Panc1 (cell line): Measurements from ENCODE around the gene DIAPH1. TPM values are rescaled to one million over a fixed set of nuclear protein-coding genes. Genes with fewer than 3 reads are reported as not detected.

Source experiments
- ATAC-seq: fragments of 200-7000 bp; cut with Tn5 transposase; 2 replicates; pipeline ENCODE4 v1.9.1; 2020; ENCODE audit warnings: mild to moderate bottlenecking, moderate library complexity
- BruUV-seq: library from RNA; stranded (reverse); fragments of 400-500 nt; replicated peaks from 2 replicates; lab custom pipeline; 2021; lab: Mats Ljungman, UMichigan
- CTCF ChIA-PET: fragments of 300-600 bp; sonication (Branson Sonifier 250); formaldehyde crosslinking; loops from one replicate; lab custom pipeline; 2022; ENCODE audit warnings: antibody characterized with exemption; lab: Charles Lee
- POLR2A ChIA-PET: fragments of 300-600 bp; sonication (Branson Sonifier 250); formaldehyde crosslinking; loops from one replicate; lab custom pipeline; 2022; ENCODE audit warnings: antibody characterized with exemption; lab: Charles Lee
- DNase-seq: peaks from one replicate; pipeline ENCODE4 v3.0.0-alpha.2; 2010; ENCODE audit warnings: low read depth, low spot score
- H3K27ac ChIP-seq: 2 replicates; pipeline ENCODE4 v1.5.1; 2011; ENCODE audit warnings: mild to moderate bottlenecking, low read length, inconsistent platforms
- H3K27me3 ChIP-seq: fragments of 200-500 bp; sonication (Bioruptor generic); 2 replicates; pipeline ENCODE4 v1.6.0; 2014; ENCODE audit warnings: low read length, inconsistent platforms; ENCODE audit not compliant: control insufficient read depth, insufficient read depth
- H3K36me3 ChIP-seq: fragments of 200-500 bp; sonication (Bioruptor generic); 2 replicates; pipeline ENCODE4 v1.5.1; 2014; ENCODE audit warnings: inconsistent platforms, mild to moderate bottlenecking, low read length, moderate library complexity; ENCODE audit not compliant: control insufficient read depth, insufficient read depth
- H3K4me1 ChIP-seq: 2 replicates; pipeline ENCODE4 v1.5.1; 2011; ENCODE audit warnings: inconsistent platforms, mild to moderate bottlenecking, low read length, moderate library complexity; ENCODE audit not compliant: control insufficient read depth, insufficient read depth
- H3K4me3 ChIP-seq, 2 experiments: 2 replicates each; pipeline ENCODE4 v1.5.1; 2011 to 2012; ENCODE audit warnings: low read depth in 2 of 2, low read length in 2 of 2, mild to moderate bottlenecking in 2 of 2, inconsistent platforms in 1 of 2, moderate library complexity in 1 of 2
- H3K9me3 ChIP-seq: fragments of 200-500 bp; sonication (Bioruptor generic); 2 replicates; pipeline ENCODE4 v1.5.1; 2014; ENCODE audit warnings: low read depth, mild to moderate bottlenecking, inconsistent platforms, low read length, moderate library complexity; ENCODE audit not compliant: control insufficient read depth, insufficient read depth
- POLR2AphosphoS5 ChIP-seq: IDR thresholded peaks from 2 replicates; pipeline ENCODE4 v1.6.1; 2012; ENCODE audit warnings: mild to moderate bottlenecking, low read depth, low read length, moderate library complexity
- SIN3A ChIP-seq: IDR thresholded peaks from 2 replicates; pipeline ENCODE4 v1.6.1; 2012; ENCODE audit warnings: low read depth, mild to moderate bottlenecking, low read length, moderate library complexity, borderline replicate concordance; ENCODE audit not compliant: insufficient read depth
- TCF7L2 ChIP-seq: IDR thresholded peaks from 2 replicates; pipeline ENCODE4 v1.6.1; 2011; ENCODE audit warnings: mild to moderate bottlenecking, low read depth, low read length, inconsistent platforms
- in situ Hi-C: cut with HindIII; loops from 2 replicates; pipeline ENCODE4 v1.10.0; 2016; ENCODE audit warnings: low sequenced_read_pairs, low pct_unique_long_range_greater_than_20kb
- intact Hi-C: fragments of 100-400 bp; cut with micrococcal nuclease; formaldehyde crosslinking; loops from one replicate; pipeline ENCODE4 v1.10.0; 2022; ENCODE audit not compliant: unreplicated experiment
- total RNA-seq: library from RNA; stranded (reverse); gene quantifications from one replicate; pipeline ENCODE4 v1.2.1, GENCODE V29; 2021; ENCODE audit not compliant: unreplicated experiment
- TF ChIP-seq, protein P1 (sequence below): fragments of 450-650 bp; IDR thresholded peaks from 2 replicates; pipeline ENCODE4 v1.5.1; 2017; ENCODE audit warnings: mild to moderate bottlenecking
- TF ChIP-seq, protein P2 (sequence below), 2 experiments: IDR thresholded peaks; 2 replicates each; pipeline ENCODE4 v1.6.1; 2011 to 2012; ENCODE audit warnings: low read depth in 2 of 2, control low read depth in 1 of 2, low read length in 1 of 2, mild to moderate bottlenecking in 1 of 2, moderate library complexity in 1 of 2; ENCODE audit not compliant: insufficient read depth in 1 of 2

DIAPH1 gene
- total RNA-seq, 1 experiment from 2014 or later = 155 TPM

DNA sequence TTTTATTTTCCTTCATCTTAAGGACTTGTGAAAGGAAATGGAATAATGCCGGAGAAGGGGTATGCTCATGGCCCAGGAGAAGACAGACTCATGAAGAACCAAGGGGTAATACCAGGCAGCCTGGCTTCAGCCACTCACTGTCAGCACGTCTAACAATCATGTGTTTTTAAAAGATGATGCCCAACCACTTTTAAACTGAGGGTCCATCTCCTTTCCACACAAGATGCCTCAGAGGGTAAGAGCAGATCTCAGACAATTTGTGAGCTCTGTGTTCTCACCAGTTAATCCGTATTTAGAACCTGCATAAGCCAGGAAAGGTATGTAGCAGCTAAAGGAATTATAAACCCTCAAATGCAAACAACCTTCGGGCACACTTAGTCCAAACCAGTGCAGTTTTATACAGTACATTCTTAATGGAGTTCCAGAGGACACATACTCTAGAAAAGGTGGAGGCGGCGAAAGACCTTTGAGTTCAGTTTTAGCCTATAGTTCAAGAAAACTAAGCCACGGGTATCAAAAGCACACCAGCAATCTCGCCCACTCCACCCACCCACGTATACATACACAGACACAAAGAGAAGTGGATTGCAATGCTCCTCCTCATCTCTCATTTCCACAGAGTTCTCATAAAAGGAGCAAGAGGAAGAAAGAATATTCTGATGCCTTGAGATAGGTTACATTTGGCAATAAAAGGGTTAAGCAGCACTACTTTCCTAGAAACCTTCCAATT is 2.6 kb downstream of the DIAPH1 start:
- CTCF ChIA-PET = no interaction called here
- Histone ChIP-seq H3K9me3 (no peaks in the 10 kb centered on the region), H3K4me3 (peak overlapping the region; percentile 76 to 90; a peak in 2 of 4 replicates), H3K36me3 (peaks cover 2% of the 10 kb centered on the region; the same call in 1 of the 2 replicates), H3K4me1 (peaks cover 32% of the 10 kb centered on the region), H3K27ac (peak overlapping the region; percentile 83), H3K27me3 (no peaks in the 10 kb centered on the region)
- POLR2A ChIA-PET = interaction anchor here (0.5 to 0.6 kb wide), 3 partner anchors 24 to 968 kb away, joined by 3 to 10 read pairs (median 4); partner anchors contain the start of gene IK
- no peak for TF ChIP-seq TCF7L2
- TF ChIP-seq POLR2AphosphoS5 = no peak
- TF ChIP-seq, protein P1, sequence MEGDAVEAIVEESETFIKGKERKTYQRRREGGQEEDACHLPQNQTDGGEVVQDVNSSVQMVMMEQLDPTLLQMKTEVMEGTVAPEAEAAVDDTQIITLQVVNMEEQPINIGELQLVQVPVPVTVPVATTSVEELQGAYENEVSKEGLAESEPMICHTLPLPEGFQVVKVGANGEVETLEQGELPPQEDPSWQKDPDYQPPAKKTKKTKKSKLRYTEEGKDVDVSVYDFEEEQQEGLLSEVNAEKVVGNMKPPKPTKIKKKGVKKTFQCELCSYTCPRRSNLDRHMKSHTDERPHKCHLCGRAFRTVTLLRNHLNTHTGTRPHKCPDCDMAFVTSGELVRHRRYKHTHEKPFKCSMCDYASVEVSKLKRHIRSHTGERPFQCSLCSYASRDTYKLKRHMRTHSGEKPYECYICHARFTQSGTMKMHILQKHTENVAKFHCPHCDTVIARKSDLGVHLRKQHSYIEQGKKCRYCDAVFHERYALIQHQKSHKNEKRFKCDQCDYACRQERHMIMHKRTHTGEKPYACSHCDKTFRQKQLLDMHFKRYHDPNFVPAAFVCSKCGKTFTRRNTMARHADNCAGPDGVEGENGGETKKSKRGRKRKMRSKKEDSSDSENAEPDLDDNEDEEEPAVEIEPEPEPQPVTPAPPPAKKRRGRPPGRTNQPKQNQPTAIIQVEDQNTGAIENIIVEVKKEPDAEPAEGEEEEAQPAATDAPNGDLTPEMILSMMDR = no peak
- TF ChIP-seq, protein P2, sequence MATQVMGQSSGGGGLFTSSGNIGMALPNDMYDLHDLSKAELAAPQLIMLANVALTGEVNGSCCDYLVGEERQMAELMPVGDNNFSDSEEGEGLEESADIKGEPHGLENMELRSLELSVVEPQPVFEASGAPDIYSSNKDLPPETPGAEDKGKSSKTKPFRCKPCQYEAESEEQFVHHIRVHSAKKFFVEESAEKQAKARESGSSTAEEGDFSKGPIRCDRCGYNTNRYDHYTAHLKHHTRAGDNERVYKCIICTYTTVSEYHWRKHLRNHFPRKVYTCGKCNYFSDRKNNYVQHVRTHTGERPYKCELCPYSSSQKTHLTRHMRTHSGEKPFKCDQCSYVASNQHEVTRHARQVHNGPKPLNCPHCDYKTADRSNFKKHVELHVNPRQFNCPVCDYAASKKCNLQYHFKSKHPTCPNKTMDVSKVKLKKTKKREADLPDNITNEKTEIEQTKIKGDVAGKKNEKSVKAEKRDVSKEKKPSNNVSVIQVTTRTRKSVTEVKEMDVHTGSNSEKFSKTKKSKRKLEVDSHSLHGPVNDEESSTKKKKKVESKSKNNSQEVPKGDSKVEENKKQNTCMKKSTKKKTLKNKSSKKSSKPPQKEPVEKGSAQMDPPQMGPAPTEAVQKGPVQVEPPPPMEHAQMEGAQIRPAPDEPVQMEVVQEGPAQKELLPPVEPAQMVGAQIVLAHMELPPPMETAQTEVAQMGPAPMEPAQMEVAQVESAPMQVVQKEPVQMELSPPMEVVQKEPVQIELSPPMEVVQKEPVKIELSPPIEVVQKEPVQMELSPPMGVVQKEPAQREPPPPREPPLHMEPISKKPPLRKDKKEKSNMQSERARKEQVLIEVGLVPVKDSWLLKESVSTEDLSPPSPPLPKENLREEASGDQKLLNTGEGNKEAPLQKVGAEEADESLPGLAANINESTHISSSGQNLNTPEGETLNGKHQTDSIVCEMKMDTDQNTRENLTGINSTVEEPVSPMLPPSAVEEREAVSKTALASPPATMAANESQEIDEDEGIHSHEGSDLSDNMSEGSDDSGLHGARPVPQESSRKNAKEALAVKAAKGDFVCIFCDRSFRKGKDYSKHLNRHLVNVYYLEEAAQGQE (IDR thresholded peaks at IDR 0.05; ENCODE audit: insufficient read depth in 1 of 2, low read depth in 2 of 2, low read length in 1 of 2) = no peak
- no peak for TF ChIP-seq SIN3A
- intact Hi-C loops (no loop called here), in situ Hi-C loops (no loop called here)
- ATAC-seq (no peak), DNase-seq (no peak)
- BruUV-seq = no TSS peak

- DNase-seq = no peak
- Histone ChIP-seq H3K36me3 (no peaks in the 10 kb centered on the region; the same call in 1 of the 2 replicates), H3K4me3 (no peak overlapping the region), H3K9me3 (no peaks in the 10 kb centered on the region), H3K27ac (no peak overlapping the region), H3K4me1 (peaks cover 30% of the 10 kb centered on the region), H3K27me3 (no peaks in the 10 kb centered on the region)
- intact Hi-C loops = no loop called here
- CTCF ChIA-PET = interaction anchor here (1.0 kb wide), 1 partner anchor 49 kb away, joined by 3 read pairs; no protein-coding TSS in a partner anchor
- TF ChIP-seq SIN3A = no peak
- TF ChIP-seq TCF7L2 = no peak
- POLR2A ChIA-PET = no interaction called here
- no peak for ATAC-seq
- in situ Hi-C loops = no loop called here
- BruUV-seq = no TSS peak
These were observed 5.5 kb downstream of the DIAPH1 start for GRCh38 chr5:141613344-141613743.

DNA sequence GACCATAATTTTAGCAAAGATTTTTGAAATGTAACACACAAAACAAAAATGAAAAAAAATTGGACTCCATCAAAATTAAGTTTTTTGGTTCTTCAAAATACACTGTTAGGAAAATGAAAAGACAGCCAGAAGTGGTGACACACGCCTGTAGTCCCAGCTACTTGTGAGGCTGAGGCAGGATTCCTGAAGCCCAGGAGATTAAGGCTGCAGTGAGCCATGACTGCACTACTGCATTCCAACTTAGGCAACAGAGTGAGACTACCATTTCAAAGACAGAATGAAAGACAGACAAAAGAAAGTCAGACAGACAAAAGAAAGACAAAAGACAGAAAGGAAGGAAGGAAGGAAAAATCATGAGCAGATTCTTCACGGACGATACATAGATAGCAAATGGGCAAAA is 7.5 kb downstream of the DIAPH1 start:
- CTCF ChIA-PET = no interaction called here
- intact Hi-C loops (no loop called here), in situ Hi-C loops (no loop called here)
- no peak overlapping the region for H3K27ac ChIP-seq
- POLR2A ChIA-PET = no interaction called here
- no peak overlapping the region for H3K4me3 ChIP-seq
- BruUV-seq = no TSS peak
- DNase-seq (no peak), ATAC-seq (no peak)
- no peak for TF ChIP-seq POLR2AphosphoS5
- no peak for TF ChIP-seq SIN3A
- TF ChIP-seq, protein P2 (IDR thresholded peaks at IDR 0.05; ENCODE audit: insufficient read depth in 1 of 2, low read depth in 2 of 2, low read length in 1 of 2) = no peak
- TF ChIP-seq TCF7L2 = no peak
- TF ChIP-seq, protein P1 = no peak
- no peaks in the 10 kb centered on the region; the same call in 1 of the 2 replicates for H3K36me3 ChIP-seq
- H3K27me3 ChIP-seq = no peaks in the 10 kb centered on the region
- H3K9me3 ChIP-seq = no peaks in the 10 kb centered on the region
- H3K4me1 ChIP-seq = peaks cover 16% of the 10 kb centered on the region; the same call in 1 of the 2 replicates
